Nephron progenitor cell (in vitro differentiated cells): ENCODE results near the gene LYPD1.

Experiments used
- DNase-seq: peaks from one replicate; pipeline ENCODE4 v3.0.0; 2021
- H3K27ac Mint-ChIP-seq: 2 replicates; pipeline ENCODE4 v1.8.0; 2021; ENCODE audit warnings: mild to moderate bottlenecking, moderate library complexity, mixed read lengths
- H3K27me3 Mint-ChIP-seq: 2 replicates; pipeline ENCODE4 v1.8.0; 2021; ENCODE audit warnings: mild to moderate bottlenecking, low read depth, mixed read lengths; ENCODE audit not compliant: poor library complexity
- H3K36me3 Mint-ChIP-seq: 2 replicates; pipeline ENCODE4 v1.8.0; 2021; ENCODE audit warnings: low read depth, mixed read lengths
- H3K4me1 Mint-ChIP-seq: 2 replicates; pipeline ENCODE4 v1.8.0; 2021; ENCODE audit warnings: mixed read lengths
- H3K4me3 Mint-ChIP-seq: 2 replicates; pipeline ENCODE4 v1.8.0; 2021; ENCODE audit warnings: mild to moderate bottlenecking, moderate library complexity, mixed read lengths
- H3K9me3 Mint-ChIP-seq: 2 replicates; pipeline ENCODE4 v1.8.0; 2021; ENCODE audit warnings: mild to moderate bottlenecking, moderate library complexity, mixed read lengths
- CTCF ChIP-seq: fragments of 200-600 bp; sonication (generic); IDR thresholded peaks from 2 replicates; pipeline ENCODE4 v1.5.0; 2021; ENCODE audit warnings: antibody characterized with exemption

Gene LYPD1

GRCh38 chr2:132642415-132642814, 27.6 kb downstream of the LYPD1 start:
- no peak for DNase-seq
- H3K4me1 Mint-ChIP-seq = peaks cover 75% of the 10 kb centered on the region
- H3K4me3 Mint-ChIP-seq = no peak overlapping the region
- no peaks in the 10 kb centered on the region for H3K9me3 Mint-ChIP-seq
- no peak for TF ChIP-seq CTCF
- peaks cover 13% of the 10 kb centered on the region for H3K36me3 Mint-ChIP-seq
- H3K27ac Mint-ChIP-seq = peak overlapping the region; percentile 57
- H3K27me3 Mint-ChIP-seq = no peaks in the 10 kb centered on the region

GRCh38 chr2:132641819-132642218, 28.2 kb downstream of the LYPD1 start:
- TF ChIP-seq CTCF = no peak
- Mint-ChIP-seq H3K27me3 (no peaks in the 10 kb centered on the region), H3K9me3 (no peaks in the 10 kb centered on the region), H3K27ac (no peak overlapping the region), H3K4me1 (peaks cover 70% of the 10 kb centered on the region), H3K4me3 (no peak overlapping the region), H3K36me3 (peaks cover 13% of the 10 kb centered on the region)
- no peak for DNase-seq

- no peak overlapping the region for H3K4me3 Mint-ChIP-seq
- H3K36me3 Mint-ChIP-seq = peaks cover 11% of the 10 kb centered on the region
- TF ChIP-seq CTCF = no peak
- H3K27ac Mint-ChIP-seq = no peak overlapping the region
- no peaks in the 10 kb centered on the region for H3K27me3 Mint-ChIP-seq
- DNase-seq = no peak
- H3K4me1 Mint-ChIP-seq = peaks cover 55% of the 10 kb centered on the region
- H3K9me3 Mint-ChIP-seq = no peaks in the 10 kb centered on the region
Observed at GRCh38 chr2:132640116-132640515, 29.9 kb downstream of the LYPD1 start.

GRCh38 chr2:132638313-132639040, 31.5 kb downstream of the LYPD1 start:
- H3K27me3 Mint-ChIP-seq = peaks cover 4% of the 10 kb centered on the region
- no peak overlapping the region for H3K27ac Mint-ChIP-seq
- no peaks in the 10 kb centered on the region for H3K9me3 Mint-ChIP-seq
- H3K4me1 Mint-ChIP-seq = peaks cover 40% of the 10 kb centered on the region
- DNase-seq = no peak
- no peak for TF ChIP-seq CTCF
- H3K36me3 Mint-ChIP-seq = no peaks in the 10 kb centered on the region
- no peak overlapping the region for H3K4me3 Mint-ChIP-seq

- no peak for DNase-seq
- no peak for TF ChIP-seq CTCF
- no peaks in the 10 kb centered on the region for H3K9me3 Mint-ChIP-seq
- H3K4me3 Mint-ChIP-seq = no peak overlapping the region
- no peaks in the 10 kb centered on the region for H3K36me3 Mint-ChIP-seq
- peaks cover 4% of the 10 kb centered on the region for H3K27me3 Mint-ChIP-seq
- peaks cover 32% of the 10 kb centered on the region for H3K4me1 Mint-ChIP-seq
- H3K27ac Mint-ChIP-seq = no peak overlapping the region
Observed at GRCh38 chr2:132636346-132636745, 33.7 kb downstream of the LYPD1 start.

GRCh38 chr2:132633635-132634034, 36.4 kb downstream of the LYPD1 start:
- H3K27ac Mint-ChIP-seq = no peak overlapping the region
- H3K4me1 Mint-ChIP-seq = peaks cover 18% of the 10 kb centered on the region
- H3K36me3 Mint-ChIP-seq = no peaks in the 10 kb centered on the region
- no peak for DNase-seq
- TF ChIP-seq CTCF = no peak
- no peak overlapping the region for H3K4me3 Mint-ChIP-seq
- H3K27me3 Mint-ChIP-seq = peaks cover 8% of the 10 kb centered on the region
- no peaks in the 10 kb centered on the region for H3K9me3 Mint-ChIP-seq
